Neural cell (in vitro differentiated cells): Measurements from ENCODE around the gene PRH1. TPM values are rescaled to one million over a fixed set of nuclear protein-coding genes. Genes with fewer than 3 reads are reported as not detected.

Experiments
- H2AFZ ChIP-seq: fragments of 200-600, 300-800 bp; sonication (generic), shearing (Covaris generic); 2 replicates; pipeline ENCODE4 v1.6.0; 2014; ENCODE audit warnings: low read depth, mild to moderate bottlenecking, antibody characterized with exemption, low read length, moderate library complexity
- H3F3A ChIP-seq: fragments of 200-600 bp; shearing (Covaris generic); 2 replicates; pipeline ENCODE4 v1.6.1; 2016; ENCODE audit warnings: mild to moderate bottlenecking, moderate library complexity, mixed read lengths, antibody characterized with exemption, low read length; ENCODE audit not compliant: insufficient read depth, poor library complexity, severe bottlenecking
- H3K27ac ChIP-seq: fragments of 200-600, 300-800 bp; sonication (generic), shearing (Covaris generic); 2 replicates; pipeline ENCODE4 v1.5.1; 2014; ENCODE audit warnings: mild to moderate bottlenecking, low read length, moderate library complexity
- H3K27me3 ChIP-seq: fragments of 300-800, 200-600 bp; sonication (generic), shearing (Covaris generic); 2 replicates; pipeline ENCODE4 v1.6.0; 2014; ENCODE audit warnings: mild to moderate bottlenecking, low read depth, low read length, moderate library complexity; ENCODE audit not compliant: insufficient read depth
- H3K36me3 ChIP-seq: fragments of 300-800, 200-600 bp; sonication (generic), shearing (Covaris generic); 2 replicates; pipeline ENCODE4 v1.5.1; 2014; ENCODE audit warnings: mild to moderate bottlenecking, antibody characterized with exemption, low read length, moderate library complexity; ENCODE audit not compliant: insufficient read depth
- H3K4me2 ChIP-seq: fragments of 300-800, 200-600 bp; sonication (generic), shearing (Covaris generic); 2 replicates; pipeline ENCODE4 v1.6.0; 2014; ENCODE audit warnings: mild to moderate bottlenecking, low read length
- H3K4me3 ChIP-seq: fragments of 300-800, 200-600 bp; sonication (generic), shearing (Covaris generic); 2 replicates; pipeline ENCODE4 v1.5.1; 2014; ENCODE audit warnings: mild to moderate bottlenecking, low read length, moderate library complexity
- H3K79me2 ChIP-seq: fragments of 200-600 bp; shearing (Covaris generic); replicated peaks from 2 replicates; pipeline ENCODE4 v1.6.0; 2014; ENCODE audit warnings: mild to moderate bottlenecking, low read length, moderate library complexity; ENCODE audit not compliant: insufficient read depth
- H3K9ac ChIP-seq: fragments of 300-800, 200-600 bp; sonication (generic), shearing (Covaris generic); 2 replicates; pipeline ENCODE4 v1.6.1; 2016; ENCODE audit warnings: mild to moderate bottlenecking, low read length, mixed read lengths
- H3K9me2 ChIP-seq: fragments of 200-600 bp; shearing (Covaris generic); 2 replicates; pipeline ENCODE4 v1.6.1; 2016; ENCODE audit warnings: mild to moderate bottlenecking, low read length, mixed read lengths; ENCODE audit not compliant: insufficient read depth
- H3K9me3 ChIP-seq: fragments of 200-600, 300-800 bp; sonication (generic), shearing (Covaris generic); 2 replicates; pipeline ENCODE4 v1.6.1; 2016; ENCODE audit warnings: mild to moderate bottlenecking, mixed run types, low read length, moderate library complexity, mixed read lengths
- H4K20me1 ChIP-seq: fragments of 200-600 bp; shearing (Covaris generic); 2 replicates; pipeline ENCODE4 v1.6.1; 2016; ENCODE audit warnings: mild to moderate bottlenecking, mixed run types; ENCODE audit not compliant: insufficient read depth
- EP300 ChIP-seq: fragments of 450-650 bp; conservative IDR thresholded peaks from 2 replicates; pipeline ENCODE4 v1.6.1; 2014; ENCODE audit warnings: antibody characterized with exemption, mild to moderate bottlenecking, moderate library complexity; ENCODE audit not compliant: poor library complexity, severe bottlenecking
- EZH2 ChIP-seq: fragments of 200-600, 300-800 bp; shearing (Covaris generic), sonication (generic); IDR thresholded peaks from 2 replicates; pipeline ENCODE4 v1.6.1; 2014; ENCODE audit warnings: antibody characterized with exemption, low read length, borderline replicate concordance, mild to moderate bottlenecking; ENCODE audit not compliant: insufficient read depth, poor library complexity, severe bottlenecking
- MXI1 ChIP-seq: fragments of 450-650 bp; conservative IDR thresholded peaks from 2 replicates; pipeline ENCODE4 v1.6.1; 2014; ENCODE audit warnings: antibody characterized with exemption, mild to moderate bottlenecking; ENCODE audit not compliant: poor library complexity, severe bottlenecking
- POLR2AphosphoS5 ChIP-seq: IDR thresholded peaks from 2 replicates; pipeline ENCODE4 v1.6.1; 2012
- RAD21 ChIP-seq: fragments of 450-650 bp; conservative IDR thresholded peaks from 2 replicates; pipeline ENCODE4 v1.6.1; 2014; ENCODE audit warnings: antibody characterized with exemption, mild to moderate bottlenecking, moderate library complexity
- SMC3 ChIP-seq: fragments of 450-650 bp; conservative IDR thresholded peaks from 2 replicates; pipeline ENCODE4 v1.6.1; 2014; ENCODE audit warnings: antibody characterized with exemption, mild to moderate bottlenecking, moderate library complexity; ENCODE audit not compliant: poor library complexity
- TAF1 ChIP-seq: IDR thresholded peaks from 2 replicates; pipeline ENCODE4 v1.6.1; 2012; ENCODE audit warnings: low read depth
- polyA plus RNA-seq: library from polyadenylated mRNA; depleted of rRNA; stranded (reverse); fragments of >200 nt; gene quantifications from 2 replicates; pipeline ENCODE4 v1.2.3, GENCODE V29; 2014
- TF ChIP-seq, protein P1 (sequence below): IDR thresholded peaks from 2 replicates; pipeline ENCODE4 v1.6.1; 2012; ENCODE audit warnings: borderline replicate concordance
- TF ChIP-seq, protein P2 (sequence below): fragments of 450-650 bp; IDR thresholded peaks from 2 replicates; pipeline ENCODE4 v1.5.1; 2014; ENCODE audit warnings: antibody characterized with exemption, mild to moderate bottlenecking, moderate library complexity; ENCODE audit not compliant: poor library complexity, severe bottlenecking

Gene PRH1
- polyA plus RNA-seq, 1 donor from 2014 or later = 25.7 TPM

DNA sequence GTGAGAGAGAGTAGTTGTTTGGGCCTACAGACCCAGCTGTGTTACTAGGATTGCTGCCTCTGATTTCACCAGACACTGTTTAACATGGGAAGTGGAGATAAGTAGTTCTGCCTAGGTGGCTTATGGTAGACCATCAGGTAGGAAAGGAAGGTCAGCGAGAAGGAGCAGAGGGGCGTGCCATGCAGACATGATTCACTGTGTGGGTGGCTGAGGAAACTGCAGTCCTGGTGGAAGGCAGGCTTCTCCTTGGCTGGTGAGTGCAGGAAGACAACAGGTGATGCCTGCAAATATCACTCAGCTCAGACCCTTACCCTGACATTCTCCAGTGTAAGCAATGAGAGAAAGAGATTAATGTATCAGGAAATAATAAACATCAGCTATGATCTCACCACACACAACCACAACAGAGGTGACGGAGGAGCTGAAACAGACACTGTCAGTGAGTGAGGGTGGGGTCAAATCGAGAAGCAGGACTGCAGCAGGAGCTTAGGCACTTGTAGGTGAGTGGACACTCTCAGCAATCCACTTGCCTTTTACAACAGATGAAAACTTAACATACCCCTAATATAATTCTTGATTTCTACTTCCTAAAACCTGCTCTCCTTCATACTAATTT is 32.7 kb downstream of the PRH1 start:
- TF ChIP-seq POLR2AphosphoS5 = no peak
- TF ChIP-seq SMC3 = no peak
- TF ChIP-seq, protein P1, sequence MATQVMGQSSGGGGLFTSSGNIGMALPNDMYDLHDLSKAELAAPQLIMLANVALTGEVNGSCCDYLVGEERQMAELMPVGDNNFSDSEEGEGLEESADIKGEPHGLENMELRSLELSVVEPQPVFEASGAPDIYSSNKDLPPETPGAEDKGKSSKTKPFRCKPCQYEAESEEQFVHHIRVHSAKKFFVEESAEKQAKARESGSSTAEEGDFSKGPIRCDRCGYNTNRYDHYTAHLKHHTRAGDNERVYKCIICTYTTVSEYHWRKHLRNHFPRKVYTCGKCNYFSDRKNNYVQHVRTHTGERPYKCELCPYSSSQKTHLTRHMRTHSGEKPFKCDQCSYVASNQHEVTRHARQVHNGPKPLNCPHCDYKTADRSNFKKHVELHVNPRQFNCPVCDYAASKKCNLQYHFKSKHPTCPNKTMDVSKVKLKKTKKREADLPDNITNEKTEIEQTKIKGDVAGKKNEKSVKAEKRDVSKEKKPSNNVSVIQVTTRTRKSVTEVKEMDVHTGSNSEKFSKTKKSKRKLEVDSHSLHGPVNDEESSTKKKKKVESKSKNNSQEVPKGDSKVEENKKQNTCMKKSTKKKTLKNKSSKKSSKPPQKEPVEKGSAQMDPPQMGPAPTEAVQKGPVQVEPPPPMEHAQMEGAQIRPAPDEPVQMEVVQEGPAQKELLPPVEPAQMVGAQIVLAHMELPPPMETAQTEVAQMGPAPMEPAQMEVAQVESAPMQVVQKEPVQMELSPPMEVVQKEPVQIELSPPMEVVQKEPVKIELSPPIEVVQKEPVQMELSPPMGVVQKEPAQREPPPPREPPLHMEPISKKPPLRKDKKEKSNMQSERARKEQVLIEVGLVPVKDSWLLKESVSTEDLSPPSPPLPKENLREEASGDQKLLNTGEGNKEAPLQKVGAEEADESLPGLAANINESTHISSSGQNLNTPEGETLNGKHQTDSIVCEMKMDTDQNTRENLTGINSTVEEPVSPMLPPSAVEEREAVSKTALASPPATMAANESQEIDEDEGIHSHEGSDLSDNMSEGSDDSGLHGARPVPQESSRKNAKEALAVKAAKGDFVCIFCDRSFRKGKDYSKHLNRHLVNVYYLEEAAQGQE = no peak
- TF ChIP-seq EP300 = no peak
- TF ChIP-seq RAD21 = no peak
- TF ChIP-seq, protein P2, sequence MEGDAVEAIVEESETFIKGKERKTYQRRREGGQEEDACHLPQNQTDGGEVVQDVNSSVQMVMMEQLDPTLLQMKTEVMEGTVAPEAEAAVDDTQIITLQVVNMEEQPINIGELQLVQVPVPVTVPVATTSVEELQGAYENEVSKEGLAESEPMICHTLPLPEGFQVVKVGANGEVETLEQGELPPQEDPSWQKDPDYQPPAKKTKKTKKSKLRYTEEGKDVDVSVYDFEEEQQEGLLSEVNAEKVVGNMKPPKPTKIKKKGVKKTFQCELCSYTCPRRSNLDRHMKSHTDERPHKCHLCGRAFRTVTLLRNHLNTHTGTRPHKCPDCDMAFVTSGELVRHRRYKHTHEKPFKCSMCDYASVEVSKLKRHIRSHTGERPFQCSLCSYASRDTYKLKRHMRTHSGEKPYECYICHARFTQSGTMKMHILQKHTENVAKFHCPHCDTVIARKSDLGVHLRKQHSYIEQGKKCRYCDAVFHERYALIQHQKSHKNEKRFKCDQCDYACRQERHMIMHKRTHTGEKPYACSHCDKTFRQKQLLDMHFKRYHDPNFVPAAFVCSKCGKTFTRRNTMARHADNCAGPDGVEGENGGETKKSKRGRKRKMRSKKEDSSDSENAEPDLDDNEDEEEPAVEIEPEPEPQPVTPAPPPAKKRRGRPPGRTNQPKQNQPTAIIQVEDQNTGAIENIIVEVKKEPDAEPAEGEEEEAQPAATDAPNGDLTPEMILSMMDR = no peak
- TF ChIP-seq TAF1 = no peak
- TF ChIP-seq MXI1 = no peak
- no peak for TF ChIP-seq EZH2
- Histone ChIP-seq H3K9me3 (peaks cover 8% of the 10 kb centered on the region), H3K27ac (no peak overlapping the region), H3F3A (no peaks in the 10 kb centered on the region), H3K9me2 (no peaks in the 10 kb centered on the region), H3K79me2 (no peaks in the 10 kb centered on the region), H3K27me3 (no peaks in the 10 kb centered on the region), H3K4me3 (no peak overlapping the region), H3K4me2 (no peak overlapping the region), H4K20me1 (no peaks in the 10 kb centered on the region), H3K36me3 (no peaks in the 10 kb centered on the region), H3K9ac (no peak overlapping the region), H2AFZ (no peak overlapping the region)

DNA sequence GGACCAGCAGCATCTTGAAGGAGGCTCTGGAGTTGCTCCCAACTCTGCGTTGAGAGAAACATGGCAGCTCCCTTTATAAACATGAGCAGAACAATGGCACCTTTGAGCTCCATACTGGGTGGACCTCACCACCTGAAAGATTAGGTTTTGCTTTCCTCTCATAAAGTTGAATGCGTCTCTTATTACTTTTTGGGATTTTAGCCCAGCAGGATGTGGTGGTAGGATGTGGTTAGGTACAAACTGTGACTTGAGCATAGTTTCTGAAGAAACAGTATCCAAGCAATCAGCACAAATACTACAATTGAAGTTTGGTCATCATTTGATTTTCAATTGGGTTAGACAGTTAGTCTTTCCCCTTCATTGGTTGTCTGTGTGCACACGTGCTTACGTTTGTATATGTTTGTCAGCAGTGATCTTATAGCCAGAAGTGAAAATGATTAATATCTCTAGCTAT is 34.6 kb downstream of the PRH1 start, which contains the start of gene PRR4:
PRR4 (minus strand) TSS at position 51 of the 454 bp plus-strand sequence; CDS start at position 13, 38 bp downstream.
- Histone ChIP-seq H3K9me2 (no peaks in the 10 kb centered on the region), H3K9ac (no peak within 1 kb of the TSS), H3K27ac (no peak within 1 kb of the TSS), H3K4me2 (no peak within 1 kb of the TSS), H3K27me3 (no peaks in the 10 kb centered on the region), H3K4me3 (no peak within 1 kb of the TSS), H2AFZ (no peak within 1 kb of the TSS), H3K36me3 (no peaks in the 10 kb centered on the region), H4K20me1 (no peaks in the 10 kb centered on the region), H3F3A (no peaks in the 10 kb centered on the region), H3K79me2 (no peaks in the 10 kb centered on the region), H3K9me3 (no peaks in the 10 kb centered on the region)
- TF ChIP-seq TAF1 (no peak), EZH2 (no peak), SMC3 (no peak), POLR2AphosphoS5 (no peak), EP300 (no peak), RAD21 (no peak), MXI1 (no peak)
- TF ChIP-seq, protein P2 = no peak
- TF ChIP-seq, protein P1 = no peak
